WTC11 (cell line): Measurements from ENCODE around the gene C2CD2.

Experiments used
- AR ChIP-seq: fragments of 250-450 bp; sonication (Bioruptor Pico); IDR thresholded peaks from 2 replicates; pipeline ENCODE4 v1.9.0; 2021; ENCODE audit warnings: mild to moderate bottlenecking
- ARID4B ChIP-seq: sonication (generic); formaldehyde crosslinking; IDR thresholded peaks from 2 replicates; pipeline ENCODE4 v1.8.0; 2023; ENCODE audit warnings: missing genetic modification reagents, mild to moderate bottlenecking, borderline replicate concordance
- CTCF ChIP-seq: fragments of 200-600 bp; IDR thresholded peaks from 2 replicates; pipeline ENCODE4 v1.8.0; 2022; ENCODE audit warnings: antibody characterized with exemption
- FOXJ3 ChIP-seq: sonication (generic); formaldehyde crosslinking; IDR thresholded peaks from 2 replicates; pipeline ENCODE4 v1.9.0; 2021; ENCODE audit warnings: missing genetic modification reagents, mild to moderate bottlenecking, borderline replicate concordance
- FOXK1 ChIP-seq: sonication (generic); formaldehyde crosslinking; IDR thresholded peaks from 2 replicates; pipeline ENCODE4 v1.8.0; 2022; ENCODE audit warnings: mild to moderate bottlenecking, moderate library complexity, missing genetic modification reagents
- HMGXB4 ChIP-seq: sonication (generic); formaldehyde crosslinking; IDR thresholded peaks from 2 replicates; pipeline ENCODE4 v1.8.1; 2023; ENCODE audit warnings: mild to moderate bottlenecking, moderate library complexity, missing genetic modification reagents
- IRF1 ChIP-seq: sonication (generic); formaldehyde crosslinking; IDR thresholded peaks from 2 replicates; pipeline ENCODE4 v1.8.0; 2023; ENCODE audit warnings: missing genetic modification reagents
- JAZF1 ChIP-seq: fragments of 250-450 bp; sonication (Bioruptor Pico); IDR thresholded peaks from 2 replicates; pipeline ENCODE4 v1.9.0; 2021; ENCODE audit warnings: moderate library complexity, mild to moderate bottlenecking, inconsistent platforms
- MAX ChIP-seq: sonication (generic); formaldehyde crosslinking; IDR thresholded peaks from 2 replicates; pipeline ENCODE4 v1.8.0; 2022; ENCODE audit warnings: mild to moderate bottlenecking, missing genetic modification reagents
- NR1H2 ChIP-seq: sonication (generic); formaldehyde crosslinking; IDR thresholded peaks from 2 replicates; pipeline ENCODE4 v1.9.0; 2021; ENCODE audit warnings: mild to moderate bottlenecking, moderate library complexity, missing genetic modification reagents
- SOX15 ChIP-seq: fragments of 250-450 bp; sonication (Bioruptor Pico); IDR thresholded peaks from 2 replicates; pipeline ENCODE4 v1.9.0; 2021; ENCODE audit warnings: mild to moderate bottlenecking

- TF ChIP-seq NR1H2 (no peak), HMGXB4 (CRISPR knock-in tag) (no peak), MAX (CRISPR knock-in tag) (no peak), CTCF (no peak), SOX15 (CRISPR knock-in tag) (no peak), JAZF1 (no peak), FOXK1 (CRISPR knock-in tag) (no peak), FOXJ3 (no peak), ARID4B (no peak), IRF1 (CRISPR knock-in tag) (no peak), AR (CRISPR knock-in tag) (no peak)
Observed at GRCh38 chr21:41977034-41977950, 23.5 kb upstream of the C2CD2 start.
